Prostate gland (tissue), 2 donors: ENCODE results near the gene MIGA2. TPM values are rescaled to one million over a fixed set of nuclear protein-coding genes. Genes with fewer than 3 reads are reported as not detected.

Experiments used
- DNase-seq: peaks from one replicate; pipeline ENCODE4 v3.0.0-alpha.2; 2019; ENCODE audit warnings: low spot score
- H3K27ac ChIP-seq, 2 donors: fragments of 200-600 bp; sonication (generic); 2 replicates each; pipeline ENCODE4 v1.5.1; 2017 to 2019
- H3K27me3 ChIP-seq: fragments of 200-600 bp; sonication (generic); replicated peaks from 2 replicates; pipeline ENCODE4 v1.5.1; 2019; ENCODE audit not compliant: insufficient read depth
- H3K36me3 ChIP-seq, 2 donors: fragments of 200-600 bp; sonication (generic); 1 replicate in 1 of 2; 2 replicates in 1 of 2; pipeline versions ENCODE4 v1.5.1 to v1.8.1; 2017 to 2019
- H3K4me1 ChIP-seq: fragments of 200-600 bp; sonication (generic); replicated peaks from 2 replicates; pipeline ENCODE4 v1.5.1; 2019
- H3K4me3 ChIP-seq, 2 donors: fragments of 200-600 bp; sonication (generic); 2 replicates each; pipeline ENCODE4 v1.5.1; 2017 to 2019
- H3K9me3 ChIP-seq: fragments of 200-600 bp; sonication (generic); 2 replicates; pipeline ENCODE4 v1.5.1; 2017
- POLR2A ChIP-seq: fragments of 450-650 bp; IDR thresholded peaks from one replicate; pipeline ENCODE4 v1.6.1; 2016; ENCODE audit warnings: antibody characterized with exemption, mild to moderate bottlenecking
- POLR2AphosphoS5 ChIP-seq: sonication (generic); formaldehyde crosslinking; IDR thresholded peaks from one replicate; pipeline ENCODE4 v1.6.1; 2017; ENCODE audit warnings: antibody characterized with exemption
- WGBS: methylation state at CpG from one replicate; pipeline ENCODE4 v1.1.5; 2018; 5-methylcytosine and 5-hydroxymethylcytosine counted together
- intact Hi-C: fragments of 100-400 bp; cut with DNase I; formaldehyde crosslinking; loops from one replicate; pipeline ENCODE4 v1.14.2; 2022
- total RNA-seq, 2 donors: library from RNA; depleted of rRNA; stranded (reverse); fragments of >200 nt; gene quantifications; one replicate each; pipeline ENCODE4 v1.1.0, GENCODE V29; 2016
- TF ChIP-seq, protein P1 (sequence below), 4 experiments: fragments of 200-600 bp in 2 of 4; fragments of 450-650 bp in 2 of 4; sonication (generic) in 2 of 4; IDR thresholded peaks; 1 replicate in 3 of 4; 2 replicates in 1 of 4; pipeline ENCODE4 v1.5.1; 2016 to 2019; ENCODE audit warnings: antibody characterized with exemption in 4 of 4, mild to moderate bottlenecking in 2 of 4, moderate library complexity in 2 of 4

The MIGA2 gene, protein sequence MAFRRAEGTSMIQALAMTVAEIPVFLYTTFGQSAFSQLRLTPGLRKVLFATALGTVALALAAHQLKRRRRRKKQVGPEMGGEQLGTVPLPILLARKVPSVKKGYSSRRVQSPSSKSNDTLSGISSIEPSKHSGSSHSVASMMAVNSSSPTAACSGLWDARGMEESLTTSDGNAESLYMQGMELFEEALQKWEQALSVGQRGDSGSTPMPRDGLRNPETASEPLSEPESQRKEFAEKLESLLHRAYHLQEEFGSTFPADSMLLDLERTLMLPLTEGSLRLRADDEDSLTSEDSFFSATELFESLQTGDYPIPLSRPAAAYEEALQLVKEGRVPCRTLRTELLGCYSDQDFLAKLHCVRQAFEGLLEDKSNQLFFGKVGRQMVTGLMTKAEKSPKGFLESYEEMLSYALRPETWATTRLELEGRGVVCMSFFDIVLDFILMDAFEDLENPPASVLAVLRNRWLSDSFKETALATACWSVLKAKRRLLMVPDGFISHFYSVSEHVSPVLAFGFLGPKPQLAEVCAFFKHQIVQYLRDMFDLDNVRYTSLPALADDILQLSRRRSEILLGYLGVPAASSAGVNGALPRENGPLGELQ
- 10 to 100 TPM; 54.5 to 56.5 TPM for total RNA-seq

DNA sequence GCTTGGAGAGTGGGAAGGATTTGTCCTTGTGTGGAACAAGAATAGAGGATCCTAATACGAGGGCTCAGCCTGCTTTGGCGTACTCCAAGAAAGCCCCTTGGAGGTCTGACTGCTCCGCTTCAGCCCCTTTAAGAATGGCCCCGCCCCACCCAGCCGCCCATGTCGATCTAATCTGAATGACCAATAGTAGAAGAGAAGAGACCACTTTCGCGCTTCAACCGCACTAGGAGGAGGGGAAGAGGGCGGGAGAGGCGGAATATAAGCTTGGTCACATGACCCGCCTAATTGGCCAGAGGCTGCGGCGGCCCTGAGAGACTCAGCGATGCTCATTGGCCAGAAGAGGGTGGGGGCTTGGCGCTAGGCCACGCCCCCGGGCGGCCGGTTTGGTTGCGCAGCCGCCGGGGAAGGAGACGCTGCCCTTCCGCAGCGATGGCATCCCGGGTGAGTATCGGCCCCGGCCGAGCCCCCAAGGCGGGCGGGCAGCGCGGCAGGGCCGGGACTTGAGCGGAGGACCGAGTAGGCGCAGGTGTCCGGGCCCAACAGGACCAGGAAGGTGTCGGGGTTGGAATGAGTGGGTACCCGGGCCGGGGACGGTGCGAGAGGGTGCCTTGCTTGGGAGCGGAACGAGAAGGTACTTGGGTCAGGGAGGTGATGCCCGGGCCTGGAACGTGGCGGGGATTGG lies at the start of gene MIGA2:
Gene MIGA2, plus strand, starts transcription at position 386 of the 682 bp plus-strand sequence. CDS start 3,969 bp downstream, outside the sequence.
- WGBS = under 1% methylated on average over 49 of the region's 49 CpGs

DNA sequence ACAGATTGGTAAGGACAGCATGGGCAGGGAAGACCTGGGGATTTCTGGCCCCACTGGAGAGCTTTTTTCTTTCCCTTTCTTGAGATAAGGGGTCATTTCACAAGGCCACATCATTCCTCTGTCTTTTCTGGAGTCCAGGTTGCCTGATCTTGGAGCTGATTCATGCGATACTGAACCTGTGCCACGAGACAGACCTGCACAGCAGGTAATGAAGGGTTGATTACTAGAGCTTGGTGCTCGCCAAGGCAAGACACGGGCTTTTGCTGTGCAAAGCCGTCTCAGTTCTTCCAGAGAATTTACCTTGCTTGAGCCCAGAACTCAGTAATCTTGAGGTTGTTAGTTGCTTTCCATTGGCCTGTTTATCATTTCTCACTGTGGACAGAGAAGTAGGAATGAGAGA lies 49.8 kb upstream of the MIGA2 start:
- 74% methylated on average over 5 of the region's 5 CpGs for WGBS
- Histone ChIP-seq H3K36me3 (peaks cover 8 to 12% of the 10 kb centered on the region in 2 donors), H3K27me3 (no peaks in the 10 kb centered on the region), H3K4me1 (no peaks in the 10 kb centered on the region), H3K4me3 (no peak overlapping the region), H3K27ac (no peak overlapping the region), H3K9me3 (no peaks in the 10 kb centered on the region)
- intact Hi-C loops = no loop called here
- TF ChIP-seq POLR2A = no peak
- TF ChIP-seq, protein P1, sequence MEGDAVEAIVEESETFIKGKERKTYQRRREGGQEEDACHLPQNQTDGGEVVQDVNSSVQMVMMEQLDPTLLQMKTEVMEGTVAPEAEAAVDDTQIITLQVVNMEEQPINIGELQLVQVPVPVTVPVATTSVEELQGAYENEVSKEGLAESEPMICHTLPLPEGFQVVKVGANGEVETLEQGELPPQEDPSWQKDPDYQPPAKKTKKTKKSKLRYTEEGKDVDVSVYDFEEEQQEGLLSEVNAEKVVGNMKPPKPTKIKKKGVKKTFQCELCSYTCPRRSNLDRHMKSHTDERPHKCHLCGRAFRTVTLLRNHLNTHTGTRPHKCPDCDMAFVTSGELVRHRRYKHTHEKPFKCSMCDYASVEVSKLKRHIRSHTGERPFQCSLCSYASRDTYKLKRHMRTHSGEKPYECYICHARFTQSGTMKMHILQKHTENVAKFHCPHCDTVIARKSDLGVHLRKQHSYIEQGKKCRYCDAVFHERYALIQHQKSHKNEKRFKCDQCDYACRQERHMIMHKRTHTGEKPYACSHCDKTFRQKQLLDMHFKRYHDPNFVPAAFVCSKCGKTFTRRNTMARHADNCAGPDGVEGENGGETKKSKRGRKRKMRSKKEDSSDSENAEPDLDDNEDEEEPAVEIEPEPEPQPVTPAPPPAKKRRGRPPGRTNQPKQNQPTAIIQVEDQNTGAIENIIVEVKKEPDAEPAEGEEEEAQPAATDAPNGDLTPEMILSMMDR (IDR thresholded peaks at IDR 0.05) = no peak
- TF ChIP-seq POLR2AphosphoS5 = peak; percentile 8
- no peak for DNase-seq

More for the DNA sequence above, at the start of gene MIGA2:
- Histone ChIP-seq H3K9me3 (no peaks in the 10 kb centered on the region), H3K36me3 (no peaks in the 10 kb centered on the region), H3K27me3 (no peaks in the 10 kb centered on the region), H3K4me3 (peak within 1 kb of the TSS; percentile 81 to 96), H3K27ac (peak within 1 kb of the TSS; percentile 72 to 77), H3K4me1 (peaks cover 11% of the 10 kb centered on the region)
- TF ChIP-seq POLR2A = peak; percentile 96
- TF ChIP-seq POLR2AphosphoS5 = peak; percentile 99
- TF ChIP-seq, protein P1 (IDR thresholded peaks at IDR 0.05) = peak in 3 of 4 experiments; percentile 6 to 46 (median 39)
- intact Hi-C loops = loop anchor here (1.0 kb wide), 1 partner anchor 8 kb away; the partner anchor contains the start of gene SH3GLB2
- DNase-seq = peak; percentile 99

DNA sequence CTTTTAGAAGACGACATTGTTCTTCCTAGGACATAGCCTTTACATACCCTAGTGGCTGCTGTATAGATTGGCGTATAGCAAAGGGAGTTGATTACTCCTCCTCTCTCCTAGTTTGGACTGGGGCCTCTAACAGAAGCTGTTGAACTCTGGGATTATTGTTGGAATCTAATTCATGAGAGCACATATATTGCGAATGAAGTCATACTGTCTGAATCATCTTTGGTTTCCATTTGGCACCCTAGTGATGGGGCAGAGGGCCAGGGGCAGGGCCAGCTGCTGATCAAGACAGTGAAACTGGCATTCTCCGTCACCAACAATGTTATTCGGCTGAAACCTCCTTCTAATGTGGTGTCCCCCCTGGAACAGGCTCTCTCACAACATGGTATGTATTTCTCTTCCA lies 48.6 kb upstream of the MIGA2 start:
- no peaks in the 10 kb centered on the region for H3K27me3 ChIP-seq
- peaks cover 8 to 10% of the 10 kb centered on the region in 2 donors for H3K36me3 ChIP-seq
- H3K9me3 ChIP-seq = no peaks in the 10 kb centered on the region
- H3K27ac ChIP-seq = no peak overlapping the region
- TF ChIP-seq POLR2A = no peak
- TF ChIP-seq, protein P1 (IDR thresholded peaks at IDR 0.05) = no peak
- no peak for TF ChIP-seq POLR2AphosphoS5
- H3K4me3 ChIP-seq = no peak overlapping the region
- H3K4me1 ChIP-seq = no peaks in the 10 kb centered on the region
- WGBS = 89% methylated on average over 5 of the region's 5 CpGs
- no peak for DNase-seq
- intact Hi-C loops = no loop called here

DNA sequence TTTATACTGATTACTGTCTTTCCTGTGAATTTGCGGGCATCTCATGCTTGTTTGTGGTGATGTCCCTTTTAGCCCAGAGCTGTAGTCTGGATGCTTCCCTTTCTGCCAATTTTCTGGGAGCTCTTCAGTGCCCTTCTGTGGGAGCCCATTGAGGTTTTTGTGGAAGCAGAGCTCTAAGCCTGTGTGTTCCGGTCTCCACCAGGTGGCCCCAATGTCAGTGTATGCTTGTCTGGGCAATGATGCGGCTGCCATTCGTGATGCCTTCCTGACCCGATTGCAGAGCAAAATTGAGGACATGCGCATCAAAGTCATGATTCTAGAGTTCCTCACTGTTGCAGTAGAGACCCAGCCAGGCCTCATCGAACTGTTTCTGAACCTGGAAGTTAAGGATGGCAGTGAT lies 43.4 kb upstream of the MIGA2 start:
- intact Hi-C loops = loop anchor here (5.0 kb wide), 1 partner anchor 34 kb away; the partner anchor contains the start of gene SH3GLB2
- Histone ChIP-seq H3K4me1 (no peaks in the 10 kb centered on the region), H3K36me3 (peaks cover 0 to 8% of the 10 kb centered on the region in 2 donors), H3K9me3 (no peaks in the 10 kb centered on the region), H3K27me3 (no peaks in the 10 kb centered on the region), H3K4me3 (no peak overlapping the region), H3K27ac (no peak overlapping the region)
- no peak for DNase-seq
- WGBS = 68% methylated on average over 7 of the region's 7 CpGs
- TF ChIP-seq POLR2A (no peak), POLR2AphosphoS5 (no peak)
- TF ChIP-seq, protein P1 (IDR thresholded peaks at IDR 0.05) = peak in 2 of 4 experiments; percentile 27 to 32
